ENCODE measurements around the gene ITGB2.

The ITGB2 gene

GRCh38 chr21:44854391-44854663, 66.4 kb downstream of the ITGB2 start:
- TF ChIP-seq, protein P1, sequence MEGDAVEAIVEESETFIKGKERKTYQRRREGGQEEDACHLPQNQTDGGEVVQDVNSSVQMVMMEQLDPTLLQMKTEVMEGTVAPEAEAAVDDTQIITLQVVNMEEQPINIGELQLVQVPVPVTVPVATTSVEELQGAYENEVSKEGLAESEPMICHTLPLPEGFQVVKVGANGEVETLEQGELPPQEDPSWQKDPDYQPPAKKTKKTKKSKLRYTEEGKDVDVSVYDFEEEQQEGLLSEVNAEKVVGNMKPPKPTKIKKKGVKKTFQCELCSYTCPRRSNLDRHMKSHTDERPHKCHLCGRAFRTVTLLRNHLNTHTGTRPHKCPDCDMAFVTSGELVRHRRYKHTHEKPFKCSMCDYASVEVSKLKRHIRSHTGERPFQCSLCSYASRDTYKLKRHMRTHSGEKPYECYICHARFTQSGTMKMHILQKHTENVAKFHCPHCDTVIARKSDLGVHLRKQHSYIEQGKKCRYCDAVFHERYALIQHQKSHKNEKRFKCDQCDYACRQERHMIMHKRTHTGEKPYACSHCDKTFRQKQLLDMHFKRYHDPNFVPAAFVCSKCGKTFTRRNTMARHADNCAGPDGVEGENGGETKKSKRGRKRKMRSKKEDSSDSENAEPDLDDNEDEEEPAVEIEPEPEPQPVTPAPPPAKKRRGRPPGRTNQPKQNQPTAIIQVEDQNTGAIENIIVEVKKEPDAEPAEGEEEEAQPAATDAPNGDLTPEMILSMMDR (IDR thresholded peaks at IDR 0.05): no peak

- TF ChIP-seq, protein P1 (IDR thresholded peaks at IDR 0.05): no peak
Observed at GRCh38 chr21:44853601-44854390, 66.9 kb downstream of the ITGB2 start.

GRCh38 chr21:44850905-44851657, 69.6 kb downstream of the ITGB2 start:
- TF ChIP-seq, protein P1 (IDR thresholded peaks at IDR 0.05): no peak

DNA sequence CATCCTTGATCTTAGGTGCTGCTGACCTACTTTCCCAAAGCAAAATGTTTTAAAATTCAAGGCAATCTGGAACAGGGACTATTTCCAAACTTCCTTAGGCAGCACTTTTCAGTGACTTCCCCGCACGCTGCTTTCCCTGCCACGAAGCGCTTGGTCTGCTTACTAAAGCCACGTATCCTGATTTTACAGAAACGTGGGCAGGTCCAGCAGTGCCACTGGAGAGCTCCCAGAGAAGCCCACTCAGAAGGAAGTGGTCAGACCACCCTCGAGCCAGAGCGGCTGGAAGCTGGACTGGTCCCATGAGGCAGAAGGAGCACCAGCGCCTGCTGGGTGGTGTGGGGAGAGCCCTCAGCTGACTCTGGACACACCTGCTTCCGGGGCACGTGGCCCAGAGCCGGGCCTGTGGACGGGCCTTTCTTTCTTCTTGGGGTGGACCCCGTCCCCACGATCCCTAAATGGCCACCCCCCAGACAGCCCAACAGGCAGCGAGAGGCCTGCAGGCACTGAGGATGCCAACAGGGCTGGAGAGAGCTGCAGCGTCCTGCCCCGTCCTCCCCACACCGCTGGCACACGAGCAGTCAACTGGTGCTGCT, 70.4 kb downstream of the ITGB2 start:
- TF ChIP-seq, protein P1 (IDR thresholded peaks at IDR 0.05): no peak

DNA sequence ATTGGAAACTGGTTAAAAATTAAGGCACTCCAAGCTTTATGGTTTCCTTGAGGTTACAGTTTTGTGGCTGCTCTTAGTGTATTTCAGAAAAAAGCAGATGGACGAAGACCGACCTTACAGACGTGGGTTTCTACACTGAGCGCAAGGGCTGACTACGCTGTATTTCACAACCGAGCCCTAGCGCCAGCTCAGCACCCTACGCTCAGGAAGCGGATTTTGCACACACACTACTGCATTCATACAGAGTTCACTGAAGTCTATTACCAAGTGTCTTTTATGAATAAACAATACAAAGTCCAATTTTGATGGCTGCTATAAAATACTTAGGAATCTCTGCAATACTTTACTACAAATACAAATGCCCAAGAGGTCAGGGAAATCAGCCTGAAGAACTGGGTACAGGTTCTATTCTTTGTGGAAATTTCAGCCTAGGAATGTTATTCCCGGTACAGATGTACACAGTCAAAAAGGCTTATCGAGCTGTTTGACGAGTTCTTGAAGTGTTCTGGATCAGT, 71.0 kb downstream of the ITGB2 start:
- TF ChIP-seq, protein P1 (IDR thresholded peaks at IDR 0.05): no peak

GRCh38 chr21:44848821-44849521, 71.7 kb downstream of the ITGB2 start:
- TF ChIP-seq, protein P1 (IDR thresholded peaks at IDR 0.05): no peak
